PC-3 (cell line): ENCODE results near the gene WDR82. TPM values are rescaled to one million over a fixed set of nuclear protein-coding genes. Genes with fewer than 3 reads are reported as not detected.

Source experiments
- ATAC-seq: fragments of 200-7000 bp; cut with Tn5 transposase; 2 replicates; pipeline ENCODE4 v1.9.1; 2020; ENCODE audit warnings: mild to moderate bottlenecking, moderate library complexity
- BruUV-seq: library from RNA; stranded (reverse); fragments of 400-500 nt; replicated peaks from 2 replicates; lab custom pipeline; 2021; lab: Mats Ljungman, UMichigan
- CTCF ChIA-PET: fragments of 300-600 bp; sonication (Branson Sonifier 250); formaldehyde crosslinking; loops from one replicate; lab custom pipeline; 2022; ENCODE audit warnings: antibody characterized with exemption; lab: Charles Lee
- POLR2A ChIA-PET: fragments of 300-600 bp; sonication (Branson Sonifier 250); formaldehyde crosslinking; loops from one replicate; lab custom pipeline; 2022; ENCODE audit warnings: antibody characterized with exemption; ENCODE audit not compliant: unreplicated experiment; lab: Charles Lee
- DNase-seq: peaks from one replicate; pipeline ENCODE4 v3.0.0-alpha.2; 2015
- H2AFZ ChIP-seq: fragments of 300-600 bp; sonication (generic); 2 replicates; pipeline ENCODE4 v1.6.0; 2016; ENCODE audit warnings: antibody characterized with exemption, low read length
- H3F3A ChIP-seq: fragments of 300-600 bp; sonication (generic); one replicate; pipeline ENCODE4 v1.6.0; 2017; ENCODE audit warnings: antibody characterized with exemption, low read length, control low read depth, mild to moderate bottlenecking; ENCODE audit not compliant: unreplicated experiment
- H3K27ac ChIP-seq: fragments of 300-600 bp; sonication (generic); 2 replicates; pipeline ENCODE4 v1.5.1; 2016; ENCODE audit warnings: mild to moderate bottlenecking, low read length
- H3K27me3 ChIP-seq: fragments of 300-600 bp; sonication (generic); 2 replicates; pipeline ENCODE4 v1.6.1; 2016; ENCODE audit warnings: low read length, mixed read lengths
- H3K36me3 ChIP-seq: fragments of 300-600 bp; sonication (generic); 2 replicates; pipeline ENCODE4 v1.6.1; 2016; ENCODE audit warnings: low read depth, mixed run types, low read length, mixed read lengths
- H3K4me1 ChIP-seq: fragments of 300-600 bp; sonication (generic); 2 replicates; pipeline ENCODE4 v1.5.1; 2016; ENCODE audit warnings: low read length; ENCODE audit not compliant: insufficient read depth
- H3K4me2 ChIP-seq: fragments of 300-600 bp; sonication (generic); 2 replicates; pipeline ENCODE4 v1.6.0; 2016; ENCODE audit warnings: low read length
- H3K4me3 ChIP-seq: fragments of 300-600 bp; sonication (generic); 2 replicates; pipeline ENCODE4 v1.5.1; 2016; ENCODE audit warnings: mild to moderate bottlenecking, low read length, mixed read lengths
- H3K79me2 ChIP-seq: fragments of 300-600 bp; sonication (generic); 2 replicates; pipeline ENCODE4 v1.6.1; 2017; ENCODE audit warnings: low read length, mixed read lengths
- H3K9ac ChIP-seq: fragments of 300-600 bp; sonication (generic); 2 replicates; pipeline ENCODE4 v1.6.0; 2016; ENCODE audit warnings: mild to moderate bottlenecking, low read length
- H3K9me2 ChIP-seq: fragments of 300-600 bp; sonication (generic); replicated peaks from 2 replicates; pipeline ENCODE4 v1.6.1; 2016; ENCODE audit warnings: mixed run types, low read length, mixed read lengths
- H3K9me3 ChIP-seq: fragments of 300-600 bp; sonication (generic); 2 replicates; pipeline ENCODE4 v1.6.1; 2016; ENCODE audit warnings: low read length, mixed read lengths
- H4K20me1 ChIP-seq: fragments of 300-600 bp; sonication (generic); 2 replicates; pipeline ENCODE4 v1.6.1; 2016; ENCODE audit warnings: low read length, mixed read lengths
- EZH2 ChIP-seq: fragments of 300-600 bp; sonication (generic); IDR thresholded peaks from one replicate; pipeline ENCODE4 v1.6.1; 2017; ENCODE audit warnings: antibody characterized with exemption, mild to moderate bottlenecking, low read length; ENCODE audit not compliant: unreplicated experiment
- EZH2phosphoT487 ChIP-seq: fragments of 300-600 bp; sonication (generic); IDR thresholded peaks from 2 replicates; pipeline ENCODE4 v1.6.1; 2018; ENCODE audit warnings: mild to moderate bottlenecking, antibody characterized with exemption, low read length, borderline replicate concordance
- intact Hi-C: fragments of 100-400 bp; cut with micrococcal nuclease; formaldehyde crosslinking; loops from 2 replicates; pipeline ENCODE4 v1.9.0; 2023
- total RNA-seq: library from RNA; depleted of rRNA; stranded (reverse); fragments of >200 nt; gene quantifications from 2 replicates; pipeline ENCODE4 v1.2.3, GENCODE V29; 2014
- TF ChIP-seq, protein P1 (sequence below): fragments of 300-600 bp; sonication (generic); conservative IDR thresholded peaks from 2 replicates; pipeline ENCODE4 v1.5.1; 2017; ENCODE audit warnings: antibody characterized with exemption, low read depth, mild to moderate bottlenecking, low read length

Gene WDR82
- total RNA-seq, 1 experiment from 2014 or later, result 56.4 TPM

DNA sequence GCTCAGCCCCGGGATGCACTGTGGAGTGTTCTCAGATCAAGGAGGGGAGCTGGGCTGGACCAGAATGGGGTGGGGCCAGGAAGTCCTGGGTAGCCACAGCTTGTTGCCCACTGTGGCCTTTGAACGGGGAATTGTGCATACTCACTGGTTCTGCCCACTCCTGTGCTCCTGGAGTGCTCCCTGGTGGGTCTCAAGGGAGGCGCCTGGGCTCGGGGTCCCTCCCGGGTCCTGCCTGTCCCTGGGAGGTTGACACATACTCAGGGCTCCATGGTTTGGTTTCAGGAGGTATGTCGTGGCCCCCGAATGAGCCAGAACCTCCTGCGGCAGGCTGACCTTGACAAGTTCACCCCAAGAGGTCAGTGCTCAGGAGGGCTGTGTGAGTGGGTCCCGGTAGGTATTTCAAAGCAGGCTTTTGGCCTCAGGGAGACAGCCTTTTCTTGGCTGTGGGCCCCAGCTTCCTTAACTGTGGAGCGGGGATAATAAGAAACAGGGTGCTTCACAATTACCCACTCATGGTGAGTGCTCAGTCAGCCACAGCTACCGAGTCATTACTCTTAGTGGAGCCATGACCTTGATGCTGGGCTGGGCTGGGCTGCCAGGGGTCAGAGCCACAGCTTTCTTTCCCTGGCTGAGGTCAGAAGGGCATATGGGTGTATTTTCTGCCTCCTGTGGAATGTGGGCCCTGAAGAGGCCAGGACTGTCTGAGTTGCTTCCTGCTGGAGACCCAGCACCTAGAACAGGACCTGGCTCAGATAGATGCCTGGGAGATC lies 45.3 kb upstream of the WDR82 start:
- no peaks in the 10 kb centered on the region for H3K4me1 ChIP-seq
- ATAC-seq (no peak), DNase-seq (no peak)
- no peaks in the 10 kb centered on the region for H4K20me1 ChIP-seq
- H3K27ac ChIP-seq, result no peak overlapping the region
- H3K79me2 ChIP-seq, result no peaks in the 10 kb centered on the region
- no peak overlapping the region for H2AFZ ChIP-seq
- BruUV-seq, result no TSS peak
- H3K27me3 ChIP-seq, result no peaks in the 10 kb centered on the region
- no peak overlapping the region for H3K9ac ChIP-seq
- ChIA-PET CTCF (no interaction called here), POLR2A (no interaction called here)
- no peaks in the 10 kb centered on the region for H3K9me3 ChIP-seq
- H3K4me3 ChIP-seq, result no peak overlapping the region
- no peaks in the 10 kb centered on the region for H3K9me2 ChIP-seq
- intact Hi-C loops, result no loop called here
- H3F3A ChIP-seq, result no peaks in the 10 kb centered on the region
- H3K4me2 ChIP-seq, result no peak overlapping the region
- TF ChIP-seq, protein P1, sequence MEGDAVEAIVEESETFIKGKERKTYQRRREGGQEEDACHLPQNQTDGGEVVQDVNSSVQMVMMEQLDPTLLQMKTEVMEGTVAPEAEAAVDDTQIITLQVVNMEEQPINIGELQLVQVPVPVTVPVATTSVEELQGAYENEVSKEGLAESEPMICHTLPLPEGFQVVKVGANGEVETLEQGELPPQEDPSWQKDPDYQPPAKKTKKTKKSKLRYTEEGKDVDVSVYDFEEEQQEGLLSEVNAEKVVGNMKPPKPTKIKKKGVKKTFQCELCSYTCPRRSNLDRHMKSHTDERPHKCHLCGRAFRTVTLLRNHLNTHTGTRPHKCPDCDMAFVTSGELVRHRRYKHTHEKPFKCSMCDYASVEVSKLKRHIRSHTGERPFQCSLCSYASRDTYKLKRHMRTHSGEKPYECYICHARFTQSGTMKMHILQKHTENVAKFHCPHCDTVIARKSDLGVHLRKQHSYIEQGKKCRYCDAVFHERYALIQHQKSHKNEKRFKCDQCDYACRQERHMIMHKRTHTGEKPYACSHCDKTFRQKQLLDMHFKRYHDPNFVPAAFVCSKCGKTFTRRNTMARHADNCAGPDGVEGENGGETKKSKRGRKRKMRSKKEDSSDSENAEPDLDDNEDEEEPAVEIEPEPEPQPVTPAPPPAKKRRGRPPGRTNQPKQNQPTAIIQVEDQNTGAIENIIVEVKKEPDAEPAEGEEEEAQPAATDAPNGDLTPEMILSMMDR, result no peak
- TF ChIP-seq EZH2phosphoT487 (no peak), EZH2 (no peak)
- no peaks in the 10 kb centered on the region for H3K36me3 ChIP-seq

DNA sequence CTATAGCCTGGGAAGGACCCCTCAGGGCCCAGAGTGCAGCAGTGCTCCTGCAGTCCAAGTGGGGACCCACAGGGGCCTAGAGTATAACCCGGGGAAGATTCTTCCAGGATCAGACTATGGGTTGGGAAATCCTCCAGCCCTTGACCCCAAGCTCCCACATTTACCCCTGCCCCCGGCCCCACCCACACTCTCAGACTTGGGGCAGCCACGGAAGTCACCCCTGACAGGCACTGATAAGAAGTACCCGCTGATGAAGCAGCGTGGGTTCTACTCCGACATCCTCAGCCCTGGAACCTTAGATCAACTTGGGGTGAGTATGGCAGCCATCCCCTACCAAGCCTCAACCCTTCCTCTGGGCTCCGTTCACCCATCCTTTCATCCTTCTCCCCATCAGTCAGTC lies 44.0 kb upstream of the WDR82 start:
- no peaks in the 10 kb centered on the region for H3K4me1 ChIP-seq
- TF ChIP-seq EZH2 (no peak), EZH2phosphoT487 (no peak)
- TF ChIP-seq, protein P1, result no peak
- no peak overlapping the region for H3K9ac ChIP-seq
- no peaks in the 10 kb centered on the region for H3K9me3 ChIP-seq
- H3K79me2 ChIP-seq, result no peaks in the 10 kb centered on the region
- H3K27ac ChIP-seq, result no peak overlapping the region
- H4K20me1 ChIP-seq, result no peaks in the 10 kb centered on the region
- H3K4me2 ChIP-seq, result no peak overlapping the region
- intact Hi-C loops, result no loop called here
- DNase-seq (no peak), ATAC-seq (no peak)
- ChIA-PET CTCF (no interaction called here), POLR2A (no interaction called here)
- no peaks in the 10 kb centered on the region for H3F3A ChIP-seq
- no peak overlapping the region for H2AFZ ChIP-seq
- no peaks in the 10 kb centered on the region for H3K36me3 ChIP-seq
- no peaks in the 10 kb centered on the region for H3K9me2 ChIP-seq
- no peaks in the 10 kb centered on the region for H3K27me3 ChIP-seq
- no TSS peak for BruUV-seq
- H3K4me3 ChIP-seq, result no peak overlapping the region

DNA sequence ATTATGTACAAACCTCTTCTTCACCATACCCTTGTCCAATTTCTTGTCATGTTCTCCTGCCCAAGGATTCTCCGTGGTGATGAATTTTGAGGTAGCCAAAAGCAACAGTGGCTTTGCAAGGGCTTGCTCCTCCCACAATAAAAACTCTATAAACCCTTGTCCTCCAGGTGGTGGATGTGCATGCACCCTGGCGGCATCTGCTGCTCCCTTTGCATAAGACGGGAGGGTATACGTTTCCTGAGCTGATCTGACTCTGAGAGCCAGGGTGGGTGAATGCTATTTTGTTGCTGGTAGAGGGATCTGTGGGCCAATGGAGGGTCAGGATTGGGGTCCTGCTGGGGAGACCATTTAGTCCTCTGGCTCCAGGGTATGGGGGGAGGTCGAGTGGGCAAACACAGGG lies 43.0 kb upstream of the WDR82 start:
- H3K27ac ChIP-seq, result no peak overlapping the region
- ATAC-seq, result no peak
- H4K20me1 ChIP-seq, result no peaks in the 10 kb centered on the region
- TF ChIP-seq, protein P1, result no peak
- TF ChIP-seq EZH2, result no peak
- TF ChIP-seq EZH2phosphoT487, result no peak
- intact Hi-C loops, result no loop called here
- no peaks in the 10 kb centered on the region for H3K9me3 ChIP-seq
- no peak overlapping the region for H3K4me3 ChIP-seq
- no peaks in the 10 kb centered on the region for H3F3A ChIP-seq
- H3K36me3 ChIP-seq, result no peaks in the 10 kb centered on the region
- CTCF ChIA-PET, result no interaction called here
- H2AFZ ChIP-seq, result no peak overlapping the region
- H3K9ac ChIP-seq, result no peak overlapping the region
- no peaks in the 10 kb centered on the region for H3K4me1 ChIP-seq
- no peak for DNase-seq
- no peaks in the 10 kb centered on the region for H3K27me3 ChIP-seq
- no peak overlapping the region for H3K4me2 ChIP-seq
- H3K9me2 ChIP-seq, result no peaks in the 10 kb centered on the region
- H3K79me2 ChIP-seq, result no peaks in the 10 kb centered on the region
- no TSS peak for BruUV-seq
- POLR2A ChIA-PET, result no interaction called here
